Activated T-helper 17 cell treated with anti-CD3 and anti-CD28 coated beads, Interleukin-2, amount 50 U/mL, for 72 hours (primary cell): Measurements from ENCODE around the gene HECA. TPM values are rescaled to one million over a fixed set of nuclear protein-coding genes. Genes with fewer than 3 reads are reported as not detected.
"Not testable (repeated sequence)": the region's sequence is repeated elsewhere in the genome, so short reads cannot be mapped to it uniquely, and the experiment has no call there.

ENCODE experiments used
- ATAC-seq: fragments of 150-1000 bp; cut with Tn5 transposase; replicated peaks from 2 replicates; pipeline ENCODE4 v1.10.0; 2021; ENCODE audit warnings: mild to moderate bottlenecking, moderate library complexity
- H3K27ac Mint-ChIP-seq: one replicate; pipeline ENCODE4 v1.8.0; 2022; ENCODE audit warnings: mixed read lengths
- H3K27me3 Mint-ChIP-seq: one replicate; pipeline ENCODE4 v1.8.0; 2022; ENCODE audit warnings: mixed read lengths
- H3K36me3 Mint-ChIP-seq: one replicate; pipeline ENCODE4 v1.8.0; 2022; ENCODE audit warnings: low read depth, mild to moderate bottlenecking, mixed read lengths
- H3K4me1 Mint-ChIP-seq: one replicate; pipeline ENCODE4 v1.8.0; 2022; ENCODE audit warnings: mixed read lengths
- H3K4me3 Mint-ChIP-seq: one replicate; pipeline ENCODE4 v1.8.0; 2022; ENCODE audit warnings: mild to moderate bottlenecking, mixed read lengths
- H3K9me3 Mint-ChIP-seq: one replicate; pipeline ENCODE4 v1.8.0; 2022; ENCODE audit warnings: mixed read lengths
- total RNA-seq, 2 donors: library from RNA; stranded (reverse); gene quantifications; one replicate each; pipeline ENCODE4 v1.2.3, GENCODE V29; 2022

Gene HECA
- total RNA-seq, 2 donors from 2014 or later = 67.0 to 85.7 TPM

DNA sequence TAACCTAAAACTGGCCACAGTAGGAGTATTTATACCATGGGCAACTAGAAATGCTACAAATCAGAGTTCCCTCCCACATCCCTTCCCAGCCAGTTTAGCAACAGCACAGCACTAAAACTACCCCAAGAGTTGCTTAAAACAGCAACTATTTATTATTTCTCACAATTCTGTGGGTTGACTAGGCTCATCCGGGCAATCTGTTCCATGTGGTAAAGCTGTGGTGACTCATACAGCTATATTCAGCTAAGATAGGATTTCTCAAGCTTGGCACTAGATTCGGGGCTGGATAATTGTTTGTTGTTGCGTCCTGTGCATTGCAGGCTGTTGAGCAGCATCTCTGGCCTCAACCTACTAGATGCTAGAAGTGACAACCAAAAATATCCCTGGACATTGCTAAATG lies 8.6 kb upstream of the HECA start:
- no peaks in the 10 kb centered on the region for H3K9me3 Mint-ChIP-seq
- H3K4me1 Mint-ChIP-seq = peaks cover 29% of the 10 kb centered on the region
- H3K4me3 Mint-ChIP-seq = peak overlapping the region; percentile 78
- H3K36me3 Mint-ChIP-seq = no peaks in the 10 kb centered on the region
- ATAC-seq = peak; percentile 64
- H3K27me3 Mint-ChIP-seq = no peaks in the 10 kb centered on the region
- H3K27ac Mint-ChIP-seq = peak overlapping the region; percentile 82

DNA sequence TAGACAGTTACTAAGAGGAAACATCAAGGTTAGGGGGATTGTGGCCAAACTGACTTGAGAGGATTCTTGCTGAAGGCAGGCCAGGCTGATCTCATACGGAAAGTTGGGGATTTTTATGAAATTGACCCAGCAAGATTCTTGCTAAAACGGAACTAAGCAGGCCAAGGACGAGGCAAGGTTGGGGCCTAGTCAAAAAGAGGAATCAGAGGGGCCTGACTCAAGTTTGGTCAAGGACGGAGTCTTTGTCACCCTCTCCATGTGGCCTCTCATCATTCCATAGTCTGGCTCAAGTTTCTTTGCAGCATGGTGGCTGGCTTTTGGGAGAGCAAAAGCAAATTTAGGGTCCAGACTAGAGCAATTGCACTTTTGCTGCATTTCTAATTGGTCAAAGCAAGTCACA lies 7.9 kb upstream of the HECA start:
- H3K4me3 Mint-ChIP-seq = peak overlapping the region; percentile 78
- peak overlapping the region; percentile 82 for H3K27ac Mint-ChIP-seq
- no peaks in the 10 kb centered on the region for H3K36me3 Mint-ChIP-seq
- peak; percentile 36 for ATAC-seq
- H3K27me3 Mint-ChIP-seq = no peaks in the 10 kb centered on the region
- H3K4me1 Mint-ChIP-seq = peaks cover 36% of the 10 kb centered on the region
- H3K9me3 Mint-ChIP-seq = no peaks in the 10 kb centered on the region

DNA sequence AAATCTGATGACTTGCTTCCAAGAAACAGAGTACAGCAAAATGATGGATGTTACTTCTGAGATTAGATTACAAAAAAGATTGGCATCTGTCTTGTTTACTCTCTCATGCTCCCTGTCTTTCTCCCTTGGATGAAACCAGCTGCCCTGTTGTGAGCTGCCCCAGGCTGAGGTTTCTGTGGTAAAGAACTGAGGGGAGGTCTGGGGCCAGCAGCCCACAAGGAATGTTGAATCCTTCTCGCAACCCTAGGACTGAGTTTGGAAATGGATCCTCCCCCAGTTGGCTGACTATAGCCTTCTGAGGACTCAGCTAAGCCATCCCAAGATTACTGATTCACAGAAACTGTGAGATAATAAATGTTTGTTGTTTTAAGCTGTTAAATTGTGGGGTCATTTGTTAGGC lies 5.6 kb upstream of the HECA start:
- Mint-ChIP-seq H3K9me3 (no peaks in the 10 kb centered on the region), H3K4me3 (no peak overlapping the region), H3K27me3 (no peaks in the 10 kb centered on the region), H3K36me3 (no peaks in the 10 kb centered on the region), H3K27ac (no peak overlapping the region), H3K4me1 (peaks cover 58% of the 10 kb centered on the region)
- no peak for ATAC-seq

DNA sequence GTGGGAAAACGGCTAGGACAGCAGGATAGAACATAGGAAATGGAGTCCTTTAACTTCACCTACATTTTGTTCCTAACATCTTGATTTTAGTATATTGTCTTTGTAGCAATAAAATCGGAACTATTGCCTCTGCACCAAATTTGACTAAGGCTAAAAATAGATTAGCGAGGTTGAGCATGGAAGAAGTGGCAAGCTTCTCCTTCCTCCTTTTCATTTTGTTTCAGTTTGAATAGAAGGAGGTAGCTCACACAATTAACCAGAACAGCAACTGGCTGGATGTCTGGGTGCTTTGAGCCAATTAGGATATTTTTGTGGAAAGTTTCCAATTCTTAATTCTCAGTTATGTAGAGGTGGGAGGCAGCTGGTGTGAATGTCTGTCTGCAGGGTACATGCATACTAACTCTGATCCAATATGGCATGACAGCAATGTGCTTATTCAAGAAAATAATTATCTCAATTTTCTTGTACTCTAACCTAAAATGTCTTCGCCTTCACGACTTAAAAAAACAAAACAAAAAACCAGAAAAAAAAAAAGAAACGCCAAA lies 3.1 kb upstream of the HECA start:
- no peak for ATAC-seq
- H3K9me3 Mint-ChIP-seq = no peaks in the 10 kb centered on the region
- H3K27ac Mint-ChIP-seq = peak overlapping the region; percentile 95
- H3K27me3 Mint-ChIP-seq = no peaks in the 10 kb centered on the region
- peaks cover 38% of the 10 kb centered on the region for H3K4me1 Mint-ChIP-seq
- peak overlapping the region; percentile 97 for H3K4me3 Mint-ChIP-seq
- peaks cover 16% of the 10 kb centered on the region for H3K36me3 Mint-ChIP-seq

DNA sequence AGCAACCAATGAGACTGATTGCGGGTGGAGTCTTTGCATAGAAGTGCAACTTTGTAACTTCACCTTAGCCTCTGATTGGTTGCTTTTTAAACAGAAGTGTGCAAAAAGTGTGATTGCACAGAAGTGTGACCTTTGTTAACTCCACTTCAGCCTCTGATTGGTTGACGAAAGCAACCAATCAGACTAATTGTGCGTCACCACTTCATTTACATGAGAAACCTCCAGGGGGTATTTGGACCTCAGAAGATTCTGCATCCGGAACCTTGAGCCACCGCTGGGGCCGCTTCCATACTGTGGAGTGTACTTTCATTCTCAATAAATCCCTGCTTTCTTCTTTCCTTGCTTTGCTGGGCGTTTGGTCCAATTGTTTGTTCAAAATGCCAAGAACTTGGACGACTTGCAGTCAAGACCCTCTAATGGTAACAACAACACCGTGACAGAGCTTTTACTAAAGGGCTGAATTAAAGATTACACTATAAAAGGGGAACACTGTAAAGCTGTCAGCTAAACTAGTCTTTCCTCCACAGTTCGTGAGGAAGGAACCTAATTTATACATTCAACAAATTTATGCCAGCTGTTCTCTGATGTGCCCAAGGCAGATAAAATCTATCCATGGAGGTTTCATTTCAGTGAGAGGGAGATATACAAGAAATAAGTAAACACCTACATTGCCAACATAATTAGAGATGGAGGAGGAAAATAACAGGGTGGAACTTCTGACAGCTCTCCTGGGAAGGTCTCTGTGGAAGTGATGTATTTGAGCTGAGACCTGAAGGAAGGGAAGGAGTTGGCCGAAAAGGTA lies 1.4 kb upstream of the HECA start:
- no peak for ATAC-seq
- Mint-ChIP-seq H3K27me3 (no peaks in the 10 kb centered on the region), H3K4me1 (peaks cover 35% of the 10 kb centered on the region), H3K4me3 (peak overlapping the region; percentile 97), H3K27ac (peak overlapping the region; percentile 95), H3K9me3 (no peaks in the 10 kb centered on the region), H3K36me3 (peaks cover 33% of the 10 kb centered on the region)

DNA sequence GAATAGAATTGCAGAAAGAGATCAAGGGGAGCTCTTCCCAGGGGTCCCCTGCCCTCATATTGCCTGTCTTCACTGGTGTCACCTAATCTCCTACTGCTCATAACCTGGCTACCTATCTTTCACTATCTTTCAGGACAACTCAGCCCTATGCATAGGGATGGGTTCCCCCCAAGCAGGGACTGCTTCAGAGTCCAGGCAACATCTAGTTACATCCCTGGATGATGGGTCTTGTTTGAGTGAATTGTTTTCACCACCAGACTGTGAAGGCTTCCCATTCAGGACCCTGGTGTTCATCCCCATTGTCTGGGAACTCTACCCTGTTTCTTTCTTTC lies 850 bp upstream of the HECA start:
- H3K9me3 Mint-ChIP-seq = no peaks in the 10 kb centered on the region
- H3K4me1 Mint-ChIP-seq = peaks cover 38% of the 10 kb centered on the region
- no peak for ATAC-seq
- H3K36me3 Mint-ChIP-seq = peaks cover 38% of the 10 kb centered on the region
- H3K27ac Mint-ChIP-seq = peak overlapping the region; percentile 95
- H3K27me3 Mint-ChIP-seq = no peaks in the 10 kb centered on the region
- peak overlapping the region; percentile 97 for H3K4me3 Mint-ChIP-seq

DNA sequence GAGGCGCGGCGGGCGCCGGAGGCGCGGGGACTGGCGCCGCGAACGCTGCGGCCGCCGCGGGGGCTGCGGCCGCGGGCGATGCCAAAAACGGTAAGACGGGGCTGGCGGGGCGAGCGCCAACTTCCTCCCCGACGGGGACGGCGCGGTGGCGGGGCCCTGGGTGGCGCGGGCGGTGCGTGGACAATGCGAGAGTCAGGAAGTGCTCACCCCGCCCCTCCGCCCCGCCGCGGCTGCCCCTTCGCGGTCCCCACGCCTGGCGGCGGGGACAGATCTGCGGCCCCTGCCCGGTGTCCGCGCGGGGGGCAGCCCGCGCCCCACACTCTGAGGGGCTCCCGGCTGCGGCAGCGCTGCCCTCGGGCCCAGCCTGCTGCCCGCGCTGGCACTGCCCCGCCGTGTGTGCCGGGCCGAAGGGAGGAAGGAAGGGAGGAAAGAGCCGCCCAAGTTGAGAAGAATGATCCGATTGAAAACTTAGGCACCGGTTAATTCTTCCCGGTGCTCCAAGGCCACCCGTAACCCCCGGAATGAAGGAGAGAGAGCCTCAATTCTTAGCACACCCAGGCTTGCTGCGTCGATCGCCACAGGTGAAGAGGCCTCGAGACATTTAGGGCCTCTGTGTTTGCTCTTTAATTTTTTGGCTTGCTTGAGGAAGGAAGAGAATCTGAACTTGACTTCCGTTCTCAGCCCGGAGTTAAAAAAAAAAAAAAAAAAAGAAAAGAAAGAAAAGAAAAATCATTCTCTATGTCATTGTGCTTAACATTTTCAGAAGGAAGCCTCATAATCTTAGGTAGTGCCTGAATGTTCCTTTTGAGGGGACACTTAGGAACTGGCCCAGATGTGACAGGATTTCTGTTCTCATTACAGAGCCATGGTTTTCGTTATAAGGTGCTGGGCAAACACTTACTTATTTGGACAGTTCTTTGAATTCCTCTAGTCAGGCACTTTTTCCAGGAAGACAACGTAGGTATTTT lies 982 bp downstream of the HECA start:
- Mint-ChIP-seq H3K27me3 (no peaks in the 10 kb centered on the region), H3K9me3 (no peaks in the 10 kb centered on the region), H3K27ac (peak overlapping the region; percentile 98), H3K4me1 (peaks cover 51% of the 10 kb centered on the region), H3K4me3 (peak overlapping the region; percentile 97), H3K36me3 (peaks cover 57% of the 10 kb centered on the region)
- peak; percentile 38 for ATAC-seq

DNA sequence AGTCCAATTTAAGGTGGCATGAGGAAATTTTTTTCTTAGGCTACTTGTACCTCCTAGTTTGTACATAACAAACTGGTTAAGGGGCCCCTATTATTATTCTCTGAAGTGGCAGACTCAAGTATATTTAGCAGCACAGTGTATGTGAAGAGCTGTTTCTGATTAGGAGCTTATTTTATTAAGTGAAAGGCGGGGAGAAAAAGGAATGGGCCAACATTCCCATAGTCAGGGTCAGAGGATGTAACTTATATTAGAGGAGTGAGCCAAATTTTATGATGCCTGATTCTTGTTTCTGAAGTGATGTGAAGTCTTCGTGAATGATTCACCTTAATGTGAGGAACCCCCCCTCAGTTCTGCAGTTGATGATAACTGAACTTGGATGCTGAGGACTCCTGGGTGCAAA lies 2.8 kb downstream of the HECA start:
- H3K27me3 Mint-ChIP-seq = no peaks in the 10 kb centered on the region
- H3K4me3 Mint-ChIP-seq = peak overlapping the region; percentile 97
- no peaks in the 10 kb centered on the region for H3K9me3 Mint-ChIP-seq
- no peak for ATAC-seq
- peaks cover 39% of the 10 kb centered on the region for H3K4me1 Mint-ChIP-seq
- peak overlapping the region; percentile 98 for H3K27ac Mint-ChIP-seq
- peaks cover 71% of the 10 kb centered on the region for H3K36me3 Mint-ChIP-seq

DNA sequence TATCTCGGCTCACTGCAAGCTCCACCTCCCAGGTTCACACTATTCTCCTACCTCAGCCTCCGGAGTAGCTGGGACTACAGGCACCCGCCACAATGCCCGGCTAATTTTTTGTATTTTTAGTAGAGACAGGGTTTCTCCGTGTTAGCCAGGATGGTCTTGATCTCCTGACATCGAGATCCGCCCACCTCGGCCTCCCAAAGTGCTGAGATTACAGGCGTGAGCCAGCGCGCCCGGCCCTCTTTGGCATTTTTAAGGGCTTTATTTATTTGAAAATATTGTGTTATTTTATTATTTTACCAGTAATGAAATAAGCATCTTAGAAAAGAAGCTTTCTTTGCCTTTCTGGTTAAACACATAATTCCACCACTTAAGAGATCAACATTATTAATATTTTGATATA lies 6.0 kb downstream of the HECA start:
- Mint-ChIP-seq H3K36me3 (peaks cover 95% of the 10 kb centered on the region), H3K4me1 (peaks cover 51% of the 10 kb centered on the region), H3K27ac (peak overlapping the region; percentile 98), H3K4me3 (peak overlapping the region; percentile 97)
- H3K27me3 Mint-ChIP-seq, ATAC-seq, H3K9me3 Mint-ChIP-seq: not testable (repeated sequence)

DNA sequence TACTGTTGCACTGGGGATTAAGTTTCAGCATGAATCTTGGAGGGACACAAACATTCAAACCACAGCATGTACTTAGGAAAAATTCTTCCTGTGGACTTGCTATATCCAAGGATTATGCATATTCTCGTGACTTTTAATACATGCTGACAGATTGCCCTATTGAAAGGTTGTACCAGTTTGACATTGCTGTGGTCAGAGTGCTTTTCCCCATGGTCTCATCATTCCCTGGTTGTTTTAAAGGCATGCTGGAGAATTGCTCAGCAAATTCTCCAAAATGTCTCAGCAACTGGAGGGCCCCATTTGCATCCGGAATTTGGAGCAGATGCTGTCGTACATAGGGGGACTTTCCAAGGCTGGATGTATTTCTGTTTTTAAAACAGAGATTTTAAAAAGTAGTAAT lies 7.4 kb downstream of the HECA start:
- H3K4me3 Mint-ChIP-seq = peak overlapping the region; percentile 97

DNA sequence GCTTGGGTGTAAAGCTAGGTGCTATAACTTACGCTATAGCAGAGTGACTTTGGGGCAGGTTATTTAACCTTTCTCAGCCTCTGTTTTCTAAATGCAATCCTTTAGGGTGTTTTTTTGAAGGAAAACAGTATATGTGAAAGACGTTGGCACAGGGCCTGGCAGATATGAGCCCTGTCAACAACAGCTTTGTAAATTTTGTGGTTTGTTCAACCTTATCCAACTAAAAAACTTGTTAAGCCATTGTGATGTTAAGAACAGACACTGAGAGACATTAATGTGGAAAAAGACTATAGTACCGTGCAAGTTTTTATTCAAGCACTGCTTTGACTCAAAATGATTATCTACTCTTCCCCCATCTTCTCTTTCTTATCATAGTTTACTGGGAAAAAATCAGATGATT lies 8.2 kb downstream of the HECA start:
- H3K36me3 Mint-ChIP-seq = peaks cover 95% of the 10 kb centered on the region

More for the DNA sequence above, 7.4 kb downstream of the HECA start:
- H3K27me3 Mint-ChIP-seq = no peaks in the 10 kb centered on the region
- H3K36me3 Mint-ChIP-seq = peaks cover 95% of the 10 kb centered on the region
- no peak for ATAC-seq
- H3K9me3 Mint-ChIP-seq = no peaks in the 10 kb centered on the region
- peaks cover 63% of the 10 kb centered on the region for H3K4me1 Mint-ChIP-seq
- H3K27ac Mint-ChIP-seq = peak overlapping the region; percentile 97

DNA sequence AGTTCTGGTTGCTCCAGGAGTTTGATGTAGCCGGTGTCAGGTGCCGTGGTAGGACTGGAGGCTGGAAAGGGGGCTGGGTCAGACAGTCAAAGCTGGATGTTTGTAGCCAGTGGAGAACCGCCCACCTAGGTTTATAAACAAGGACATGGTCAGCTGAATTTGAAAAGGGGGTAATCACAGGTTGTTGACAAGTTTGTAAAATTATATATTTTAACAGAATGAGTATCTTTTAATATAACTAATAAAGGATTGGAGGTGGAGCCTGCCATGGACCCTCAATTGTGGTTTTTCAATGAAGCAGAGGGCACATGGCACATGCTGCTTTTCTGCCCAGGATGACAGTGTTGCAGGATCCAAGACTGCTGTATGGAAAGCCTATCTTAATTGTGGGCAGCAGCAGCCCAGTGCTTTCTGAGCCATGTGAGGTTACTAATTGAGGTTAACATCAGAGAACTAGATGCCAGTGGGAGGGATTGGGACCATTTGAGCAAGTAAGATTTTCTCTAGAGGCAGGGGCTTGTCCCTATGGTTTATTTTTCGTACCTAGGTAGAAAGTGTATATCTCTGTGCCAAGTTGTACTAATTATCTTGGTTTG lies 9.7 kb downstream of the HECA start:
- Mint-ChIP-seq H3K9me3 (no peaks in the 10 kb centered on the region), H3K4me3 (peak overlapping the region; percentile 97), H3K36me3 (peaks cover 92% of the 10 kb centered on the region), H3K27ac (peak overlapping the region; percentile 97), H3K27me3 (no peaks in the 10 kb centered on the region), H3K4me1 (peaks cover 75% of the 10 kb centered on the region)
- peak; percentile 48 for ATAC-seq

More for the DNA sequence above, 8.2 kb downstream of the HECA start:
- Mint-ChIP-seq H3K27me3 (no peaks in the 10 kb centered on the region), H3K27ac (peak overlapping the region; percentile 97), H3K9me3 (no peaks in the 10 kb centered on the region), H3K4me1 (peaks cover 71% of the 10 kb centered on the region), H3K4me3 (peak overlapping the region; percentile 97)
- no peak for ATAC-seq

DNA sequence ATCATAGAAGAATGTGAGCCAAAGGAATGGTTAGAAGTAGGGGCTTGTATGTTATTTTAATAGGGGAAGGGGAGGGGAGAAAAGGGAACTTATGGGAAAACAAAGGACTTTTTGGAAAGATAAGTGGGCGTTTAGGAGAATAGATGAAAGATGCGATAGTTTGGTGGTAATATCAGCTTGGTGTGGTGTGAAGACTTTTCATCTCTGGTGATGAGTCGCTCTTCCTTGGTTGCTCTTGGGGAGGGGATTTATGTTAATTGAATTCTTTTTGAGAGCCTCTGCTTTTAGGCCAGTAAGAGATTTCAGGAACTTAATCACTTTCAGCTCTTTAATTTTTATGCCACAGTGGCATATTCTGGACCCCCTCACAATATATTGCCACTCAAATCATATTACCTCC lies 10.8 kb downstream of the HECA start:
- Mint-ChIP-seq H3K27ac (peak overlapping the region; percentile 97), H3K4me1 (peaks cover 75% of the 10 kb centered on the region), H3K27me3 (no peaks in the 10 kb centered on the region), H3K4me3 (peak overlapping the region; percentile 97), H3K9me3 (no peaks in the 10 kb centered on the region), H3K36me3 (peaks cover 92% of the 10 kb centered on the region)
- peak; percentile 56 for ATAC-seq

DNA sequence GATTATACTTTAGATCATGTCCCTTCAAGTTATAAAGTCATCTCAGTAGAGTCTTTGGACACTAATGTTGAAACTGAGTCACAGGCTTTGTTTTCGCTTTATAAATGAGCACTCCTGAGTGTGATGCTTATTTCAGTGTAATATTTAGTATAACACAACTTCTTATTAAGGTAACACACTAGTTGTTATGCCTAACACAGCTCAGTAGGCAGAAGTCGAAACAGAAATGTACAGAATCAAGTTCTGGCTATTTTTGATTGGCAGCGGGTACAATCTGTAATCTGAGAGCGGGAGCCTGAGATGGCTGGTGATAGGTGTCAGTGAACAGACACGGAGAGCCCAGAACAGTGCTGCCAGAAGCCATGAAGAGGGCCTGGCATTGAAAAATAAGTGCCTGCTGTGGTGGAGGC lies 11.4 kb downstream of the HECA start:
- Mint-ChIP-seq H3K27ac (peak overlapping the region; percentile 97), H3K27me3 (no peaks in the 10 kb centered on the region), H3K36me3 (peaks cover 95% of the 10 kb centered on the region), H3K4me1 (peaks cover 81% of the 10 kb centered on the region), H3K4me3 (peak overlapping the region; percentile 97), H3K9me3 (no peaks in the 10 kb centered on the region)
- ATAC-seq = peak; percentile 74
